ENCODE data around the gene PEAK1.

Gene PEAK1

DNA sequence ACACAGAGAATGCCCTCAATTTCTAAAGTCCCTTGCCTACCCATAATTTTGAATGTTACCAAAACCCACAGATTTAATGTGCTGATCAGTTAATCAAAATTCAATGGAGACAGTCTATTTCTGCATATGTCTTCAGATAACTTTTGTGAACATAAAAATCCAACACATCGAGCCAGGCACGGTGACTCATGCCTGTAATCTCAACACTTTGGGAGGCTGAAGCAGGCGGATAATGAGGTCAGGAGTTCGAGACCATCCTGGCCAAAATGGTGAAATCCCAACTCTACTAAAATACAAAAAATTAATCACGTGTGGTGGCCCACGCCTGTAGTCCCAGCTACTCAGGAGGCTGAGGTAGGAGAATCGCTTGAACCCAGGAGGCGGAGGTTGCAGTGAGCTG, 49.3 kb downstream of the PEAK1 start:
- H3K4me3 ChIP-seq (ENCODE audit: low read depth, low read length), result no peak overlapping the region

DNA sequence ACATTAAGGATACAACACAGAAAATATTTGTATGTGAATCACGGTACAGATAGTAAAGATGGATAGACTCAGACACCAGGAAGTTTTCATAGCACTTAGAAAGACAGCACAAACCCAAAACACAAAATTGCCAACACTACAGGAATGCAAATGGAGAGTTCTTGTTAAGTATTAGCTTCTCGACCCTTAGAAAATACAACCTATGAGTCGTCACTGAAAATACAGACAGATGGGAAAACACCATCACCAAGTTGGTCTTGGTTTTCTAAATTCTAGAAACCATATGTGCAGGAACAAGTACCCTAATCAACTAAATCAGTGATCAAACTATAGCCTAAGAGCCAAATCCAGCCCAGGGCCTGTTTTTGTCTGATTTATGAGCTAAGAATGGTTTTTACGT, 50.7 kb downstream of the PEAK1 start:
- H3K4me3 ChIP-seq (ENCODE audit: low read depth, low read length), result no peak overlapping the region

DNA sequence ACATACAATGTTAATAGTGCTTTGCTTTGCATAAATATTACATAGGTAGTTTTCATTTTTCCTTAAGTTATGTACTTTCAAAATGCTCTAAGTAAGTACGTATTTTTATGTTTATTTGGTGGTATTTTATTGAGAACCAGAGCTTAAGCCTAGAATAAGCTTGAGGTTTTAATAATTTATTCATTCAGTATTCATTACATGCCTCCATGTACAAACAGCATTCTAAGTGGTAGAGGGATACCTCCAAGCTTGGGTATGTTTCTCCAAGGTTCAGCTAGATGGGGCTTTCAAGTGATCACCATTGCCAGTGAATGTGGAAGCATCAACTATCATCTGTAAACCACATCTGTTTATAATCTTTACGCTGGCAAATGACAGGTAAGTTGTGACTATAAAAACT, 52.3 kb downstream of the PEAK1 start:
- H3K4me3 ChIP-seq (ENCODE audit: low read depth, low read length), result no peak overlapping the region

DNA sequence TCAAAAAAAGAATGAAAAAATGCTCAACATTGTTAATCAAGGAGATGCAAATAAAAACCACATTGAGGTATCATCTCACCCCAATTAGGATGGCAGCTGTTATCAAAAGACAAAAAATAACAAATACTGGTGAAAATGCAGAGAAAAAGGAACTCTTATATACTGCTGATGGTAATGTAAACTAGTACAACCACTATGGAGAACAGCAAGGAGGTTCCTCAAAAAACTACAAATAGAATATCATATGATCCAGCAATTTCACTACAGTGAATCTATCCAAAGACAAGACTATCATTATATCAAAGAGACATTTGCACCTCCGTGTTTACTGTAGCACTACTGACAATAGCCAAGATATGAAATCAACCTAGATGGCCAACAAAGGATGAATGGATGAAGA, 58.4 kb downstream of the PEAK1 start:
- H3K4me3 ChIP-seq (ENCODE audit: low read depth, low read length), result no peak overlapping the region

DNA sequence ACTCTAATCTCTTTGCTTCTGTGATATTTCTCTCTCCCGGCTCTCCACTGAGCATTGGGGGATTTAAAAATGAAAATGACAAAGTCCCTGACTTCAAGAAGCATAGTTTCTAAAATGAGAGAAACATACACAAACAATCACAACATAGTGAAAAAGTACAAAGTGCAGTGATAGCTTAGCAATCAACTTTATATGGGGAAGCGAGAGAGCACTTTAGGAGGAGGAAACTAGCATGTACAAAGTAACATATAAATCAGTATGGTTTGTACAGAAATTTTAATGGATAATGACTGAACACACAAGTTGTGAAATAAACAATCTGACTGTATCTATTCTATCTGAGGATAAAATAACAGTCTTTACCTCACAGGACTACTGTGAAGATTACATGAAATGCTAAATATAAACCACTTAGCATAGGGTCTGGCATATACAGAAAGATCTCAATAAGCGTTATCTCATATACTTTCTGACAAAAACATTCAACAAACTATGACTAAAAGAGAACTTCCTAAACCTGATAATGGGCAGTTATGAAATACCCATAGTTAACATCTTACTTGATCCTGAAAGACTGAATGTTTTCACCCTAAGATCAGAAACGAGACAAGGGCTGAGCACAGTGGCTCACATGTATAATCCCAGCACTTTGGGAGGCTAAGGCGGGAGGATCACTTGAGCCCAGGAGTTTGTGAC, 61.2 kb downstream of the PEAK1 start:
- H3K4me3 ChIP-seq (ENCODE audit: low read depth, low read length), result no peak overlapping the region

DNA sequence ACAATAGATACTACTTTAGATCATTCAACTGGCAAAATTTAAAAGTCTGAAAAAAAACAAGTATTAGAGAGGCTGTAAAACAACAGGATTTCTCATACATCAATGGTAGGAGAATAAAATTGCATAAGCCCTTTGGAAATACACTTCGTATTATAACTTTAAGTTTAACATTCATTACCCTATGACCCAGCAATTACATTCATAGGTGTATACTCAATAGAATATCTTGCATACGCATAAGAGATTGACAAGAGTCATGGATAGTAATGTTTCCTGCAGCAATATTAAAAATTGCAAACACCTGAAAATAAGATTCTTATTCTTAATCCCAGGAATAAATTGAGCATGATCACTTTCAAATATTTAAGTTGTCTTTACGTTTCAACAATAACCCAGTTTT, 63.6 kb downstream of the PEAK1 start:
- no peak overlapping the region for H3K4me3 ChIP-seq (ENCODE audit: low read depth, low read length)

DNA sequence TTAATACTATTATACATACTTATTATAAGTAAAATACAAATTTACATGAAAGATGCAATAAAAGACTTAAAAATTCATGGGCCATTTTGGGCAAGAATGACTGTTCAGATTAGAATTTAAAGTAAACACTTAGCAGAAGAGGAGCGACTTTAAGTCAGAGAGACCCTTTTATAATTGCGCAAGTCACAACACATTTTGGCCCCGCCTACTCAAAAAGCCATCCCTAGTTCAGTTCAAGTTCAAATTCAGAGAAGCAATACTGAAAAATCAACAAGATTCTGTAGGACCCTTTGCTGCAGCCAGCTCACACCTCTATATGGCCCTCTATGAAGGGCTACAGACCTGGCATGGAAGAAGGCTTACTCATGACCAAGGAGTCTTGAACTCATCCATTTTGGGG, 64.6 kb downstream of the PEAK1 start:
- no peak overlapping the region for H3K4me3 ChIP-seq (ENCODE audit: low read depth, low read length)

DNA sequence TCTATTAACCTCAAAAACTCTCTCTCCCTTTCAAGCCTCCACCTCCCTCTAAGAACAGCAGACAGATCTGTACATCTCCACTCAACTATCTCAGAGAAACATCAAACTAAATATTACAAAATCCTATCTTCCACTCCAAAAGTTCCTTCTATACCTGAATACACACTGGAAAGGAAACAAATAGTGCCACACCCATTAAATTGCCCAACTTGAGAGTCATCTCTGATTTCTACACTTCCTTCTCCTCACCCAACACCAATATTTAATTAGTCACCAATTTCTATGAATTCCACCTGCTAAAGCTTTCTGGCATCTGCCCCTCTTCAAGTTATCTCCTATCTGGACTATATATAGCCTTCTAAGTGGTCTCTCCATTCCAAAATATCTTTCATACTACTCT, 65.8 kb downstream of the PEAK1 start:
- no peak overlapping the region for H3K4me3 ChIP-seq (ENCODE audit: low read depth, low read length)

DNA sequence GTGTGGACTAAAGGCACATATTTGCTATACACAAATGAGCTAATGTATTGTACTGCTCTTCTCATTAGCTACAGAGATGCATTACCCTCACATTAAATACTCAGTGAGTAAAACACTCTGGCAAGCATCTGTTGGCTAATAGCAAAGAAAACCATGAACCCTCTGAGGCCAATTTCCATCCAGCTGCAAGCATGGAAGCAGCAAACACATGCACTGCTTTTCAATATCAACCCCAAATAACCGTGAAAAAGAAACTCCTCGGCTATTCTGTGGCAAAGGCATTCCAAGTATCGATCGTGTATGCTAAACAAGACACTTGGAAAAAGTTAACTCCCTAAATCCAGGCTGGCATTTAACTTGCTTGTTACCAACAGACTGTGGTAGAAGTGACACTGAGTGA, 67.0 kb downstream of the PEAK1 start:
- H3K4me3 ChIP-seq (ENCODE audit: low read depth, low read length), result no peak overlapping the region

DNA sequence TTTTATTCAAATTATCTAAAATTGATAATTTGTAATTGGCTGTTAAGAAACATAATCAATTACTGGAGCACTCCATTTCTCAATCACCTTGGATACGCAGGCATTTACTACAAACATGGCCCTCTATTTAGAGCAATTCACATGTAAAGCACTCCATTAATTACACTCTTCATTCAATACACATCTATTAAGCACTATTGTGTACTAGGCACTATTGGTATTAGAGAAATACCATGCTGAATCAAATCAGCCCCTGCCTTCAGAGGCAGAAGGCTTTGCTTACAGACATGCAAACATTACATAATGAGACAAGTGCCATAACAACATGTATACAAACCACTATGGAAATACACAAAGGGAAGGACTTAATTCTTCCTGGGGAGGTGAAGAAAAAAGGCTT, 69.1 kb downstream of the PEAK1 start:
- H3K4me3 ChIP-seq (ENCODE audit: low read depth, low read length), result no peak overlapping the region

DNA sequence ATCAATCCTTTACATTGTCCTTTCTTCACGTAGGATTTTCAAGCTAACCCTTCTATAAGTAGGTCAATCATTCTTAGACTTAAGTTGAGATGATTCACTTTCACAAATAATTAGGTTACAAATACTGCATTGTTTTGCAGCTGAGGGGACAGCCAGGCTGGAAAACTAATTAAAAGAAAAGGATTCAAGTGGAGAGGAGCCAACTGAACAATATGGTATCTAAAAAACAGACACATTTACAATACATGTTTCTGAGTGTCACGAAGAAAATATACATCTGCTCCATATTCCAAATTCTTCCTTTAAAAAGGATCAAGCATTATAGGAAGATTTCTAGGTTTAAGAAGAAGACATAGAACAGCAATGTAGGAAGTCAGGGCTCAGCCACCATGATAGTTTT, 70.2 kb downstream of the PEAK1 start:
- no peak overlapping the region for H3K4me3 ChIP-seq (ENCODE audit: low read depth, low read length)

DNA sequence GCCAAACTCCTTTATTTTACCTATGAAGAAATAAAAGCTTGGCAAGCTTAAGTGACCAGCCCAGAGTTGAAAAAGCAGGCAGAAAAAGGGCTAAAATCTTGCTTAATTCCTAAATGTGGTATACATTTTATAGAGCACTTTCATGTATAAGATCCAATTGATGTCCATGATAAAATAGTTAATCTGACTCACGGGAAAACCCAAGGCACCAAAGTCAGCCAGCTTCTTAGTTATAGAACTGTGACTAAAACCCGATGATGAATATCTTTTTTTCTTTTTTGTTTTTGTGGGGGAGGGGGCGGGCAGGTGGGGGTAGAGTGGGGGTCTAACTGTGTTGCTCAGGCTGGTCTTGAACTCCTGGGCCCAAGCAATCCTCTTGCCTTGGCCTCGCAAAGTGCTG, 71.4 kb downstream of the PEAK1 start:
- H3K4me3 ChIP-seq (ENCODE audit: low read depth, low read length), result no peak overlapping the region

DNA sequence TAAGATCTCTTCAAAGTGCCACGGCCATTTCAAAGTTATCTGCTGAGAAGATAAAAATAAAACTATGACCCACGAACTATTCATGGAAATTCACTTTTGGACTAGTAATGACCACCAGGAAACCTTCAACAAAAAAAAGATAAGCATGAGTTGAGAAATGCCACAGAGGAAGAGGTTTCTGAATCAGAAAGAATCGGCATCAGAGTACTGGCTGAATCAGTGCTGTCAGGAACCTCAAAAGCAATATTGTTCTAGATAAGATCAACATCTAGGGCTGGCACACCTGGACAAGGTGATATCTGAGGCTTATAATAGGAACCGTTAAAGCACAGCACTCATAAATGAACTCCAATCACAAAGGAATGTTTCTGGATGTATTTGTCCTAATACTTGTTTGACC, 72.7 kb downstream of the PEAK1 start:
- no peak overlapping the region for H3K4me3 ChIP-seq (ENCODE audit: low read depth, low read length)

DNA sequence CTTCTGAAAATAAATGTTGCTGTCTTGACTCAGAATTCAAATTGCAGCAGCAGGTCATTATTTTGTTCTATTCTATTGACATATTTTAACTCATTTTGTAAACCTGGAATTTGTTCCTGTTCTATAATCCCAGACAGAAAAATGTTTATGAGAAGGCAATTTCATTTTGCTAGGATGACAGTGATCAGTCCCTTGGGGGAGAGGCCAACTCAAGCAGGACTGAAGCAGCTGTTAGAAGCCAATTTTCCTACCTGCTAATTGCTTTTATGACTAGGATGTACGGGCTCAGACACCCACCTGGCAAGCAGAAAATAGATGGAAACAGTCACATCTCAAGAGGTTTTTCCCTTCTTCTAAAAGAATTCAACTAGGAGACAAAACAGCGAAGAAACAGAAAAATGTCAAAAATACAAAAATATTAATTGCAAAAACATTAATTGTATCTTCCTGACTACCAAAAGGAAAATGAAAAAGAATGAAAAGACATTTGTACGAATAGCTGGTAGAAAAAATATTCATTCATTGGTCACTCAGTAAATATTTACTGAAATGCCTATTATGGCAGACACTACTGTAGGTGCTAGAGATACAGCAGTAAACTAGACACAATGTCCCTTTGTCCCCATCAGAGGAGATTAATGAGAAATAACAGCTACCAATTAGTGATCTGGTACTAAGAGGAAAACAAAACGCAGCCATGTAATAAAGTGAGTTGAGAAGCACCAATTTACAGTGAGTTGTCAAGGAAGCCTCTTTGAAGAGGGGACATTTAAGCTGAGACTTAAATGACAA, 73.5 kb downstream of the PEAK1 start:
- no peak overlapping the region for H3K4me3 ChIP-seq (ENCODE audit: low read depth, low read length)

DNA sequence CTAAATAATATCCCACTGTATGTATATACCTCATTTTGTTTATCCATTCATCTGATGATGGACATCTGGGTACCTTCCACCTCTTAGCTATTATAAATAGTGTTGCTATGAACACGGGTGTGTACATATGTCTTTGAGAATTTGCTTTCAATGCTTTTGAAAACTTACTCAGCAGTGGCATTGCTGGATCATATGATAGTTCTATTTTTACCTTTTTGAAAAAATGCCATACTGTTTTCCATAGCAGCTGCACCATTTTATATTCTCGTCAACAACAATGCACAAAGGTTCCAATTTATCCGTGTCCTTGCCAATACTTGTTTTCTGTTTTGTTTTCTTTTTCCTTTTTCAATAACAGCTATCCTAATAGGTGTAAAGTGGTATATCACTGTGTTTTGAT, 77.1 kb downstream of the PEAK1 start:
- no peak overlapping the region for H3K4me3 ChIP-seq (ENCODE audit: low read depth, low read length)

DNA sequence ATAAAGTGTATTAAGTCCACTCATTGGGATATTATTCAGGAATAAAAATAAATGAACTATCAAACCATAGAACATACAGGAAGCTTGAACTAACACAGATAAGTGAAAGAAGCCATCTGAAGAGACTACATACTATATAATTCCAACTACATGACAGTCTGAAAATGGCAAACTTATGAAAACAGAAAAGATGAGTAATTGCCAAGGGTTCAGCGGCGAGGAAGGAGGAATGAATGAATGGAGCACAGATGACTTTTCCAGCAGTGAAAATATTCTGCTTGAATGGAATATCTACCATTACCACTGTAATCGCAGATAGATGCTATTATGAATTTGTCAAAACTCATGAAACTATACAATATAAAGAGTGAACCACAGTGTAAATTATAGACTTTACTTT, 79.7 kb downstream of the PEAK1 start:
- no peak overlapping the region for H3K4me3 ChIP-seq (ENCODE audit: low read depth, low read length)

DNA sequence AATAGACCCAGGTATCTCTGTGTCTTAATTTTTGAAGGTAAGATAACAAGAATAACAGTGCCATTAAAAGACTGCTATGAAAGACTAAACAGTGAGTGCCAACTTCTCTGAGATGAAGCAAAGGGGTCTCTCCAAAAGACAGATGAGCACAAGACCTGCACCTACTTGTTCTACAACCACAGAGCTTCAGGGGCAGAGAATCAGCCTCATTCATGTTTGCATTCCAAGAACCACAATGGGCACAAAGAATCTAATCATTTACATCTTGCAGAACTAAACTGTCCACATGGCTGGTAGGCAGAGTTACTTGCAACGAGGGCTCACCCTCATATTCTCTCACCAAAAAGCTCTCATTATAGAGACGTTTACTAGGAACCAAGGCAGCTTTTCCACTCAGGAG, 83.9 kb downstream of the PEAK1 start:
- no peak overlapping the region for H3K4me3 ChIP-seq (ENCODE audit: low read depth, low read length)

DNA sequence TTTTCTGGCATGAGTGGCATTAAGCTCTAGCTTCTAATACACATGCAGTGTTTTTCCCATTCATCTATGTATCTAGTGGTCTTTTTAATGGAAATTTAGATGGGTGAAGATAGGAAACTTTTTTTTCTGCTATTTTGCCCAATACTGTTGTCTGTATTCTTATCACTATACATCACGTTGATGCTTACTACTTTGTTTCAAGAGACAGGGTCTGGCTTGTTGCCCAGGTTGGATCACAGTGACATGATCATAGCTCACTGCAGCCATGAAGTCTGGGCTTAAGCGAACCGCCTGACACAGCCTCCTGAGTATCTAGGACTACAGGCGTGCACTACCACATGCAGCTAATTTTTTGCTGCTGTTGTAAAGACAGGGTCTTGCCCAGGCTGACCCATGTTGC, 84.6 kb downstream of the PEAK1 start:
- no peak overlapping the region for H3K4me3 ChIP-seq (ENCODE audit: low read depth, low read length)

DNA sequence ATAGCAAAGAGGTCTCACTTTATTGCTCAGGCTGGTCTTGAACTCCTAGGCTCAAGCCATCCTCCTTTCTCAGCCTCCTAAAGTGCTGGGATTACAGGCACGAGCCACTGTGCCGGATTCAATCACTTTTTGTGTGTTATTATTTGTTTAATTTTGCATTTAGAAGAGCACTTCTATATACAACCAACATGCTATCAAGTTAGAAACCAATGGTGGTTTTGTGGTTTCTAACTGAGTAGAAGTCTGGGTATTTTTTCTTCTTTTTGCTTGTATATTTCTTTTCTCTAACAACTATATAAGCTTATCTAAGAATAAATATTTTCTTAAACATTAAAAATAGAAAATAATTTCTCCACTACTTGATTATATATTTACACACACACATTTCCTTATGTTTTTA, 86.7 kb downstream of the PEAK1 start:
- H3K4me3 ChIP-seq (ENCODE audit: low read depth, low read length), result no peak overlapping the region

DNA sequence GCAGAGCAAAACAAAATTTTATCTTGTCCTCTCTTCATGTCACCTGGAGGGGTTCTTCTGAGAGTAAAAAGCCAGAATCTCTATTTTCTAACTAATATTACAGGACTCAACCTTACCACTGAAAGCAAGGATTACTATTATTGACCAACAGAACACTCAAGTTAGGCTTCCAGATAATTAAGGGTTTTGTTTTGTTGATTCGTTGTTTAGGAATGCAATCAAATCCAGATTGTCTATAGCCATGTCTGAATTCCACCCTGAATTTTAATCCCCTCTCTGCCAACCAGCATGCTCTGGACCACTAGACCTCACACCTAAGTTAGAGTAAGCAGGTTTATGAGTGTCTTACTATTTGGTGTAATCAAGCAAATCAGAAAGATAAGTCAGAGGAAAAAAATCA, 90.7 kb downstream of the PEAK1 start:
- no peak overlapping the region for H3K4me3 ChIP-seq (ENCODE audit: low read depth, low read length)

DNA sequence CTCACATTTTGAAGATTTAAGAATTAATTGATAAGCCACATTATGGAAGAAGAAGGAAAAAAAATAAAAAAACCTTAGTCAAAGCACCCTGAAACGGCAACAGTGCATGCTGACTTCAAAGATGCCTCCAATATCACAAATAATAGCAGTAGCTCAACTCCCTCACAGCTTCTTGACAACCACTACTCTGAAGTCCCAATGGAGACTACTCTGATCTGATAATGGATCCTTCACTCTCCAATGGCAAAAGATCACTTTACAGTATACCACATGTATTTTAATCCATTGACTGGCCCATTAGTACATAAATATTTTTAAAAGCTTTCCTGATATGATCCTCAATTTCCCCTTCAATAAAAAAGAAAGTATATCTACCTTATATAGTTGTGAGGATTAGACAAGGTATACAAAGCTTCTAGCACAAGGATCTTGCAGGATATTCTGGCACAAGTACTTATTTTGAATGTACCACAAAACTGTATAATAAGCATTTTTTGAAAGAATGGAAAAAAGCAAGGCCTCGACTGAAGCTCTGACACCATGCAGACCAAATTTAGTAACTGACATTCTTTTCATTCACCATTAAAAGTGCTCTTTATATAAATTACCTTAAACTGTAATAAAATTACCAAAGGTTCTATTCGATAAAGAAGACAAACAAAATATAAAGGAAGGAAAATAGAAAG, 91.9 kb downstream of the PEAK1 start:
- H3K4me3 ChIP-seq (ENCODE audit: low read depth, low read length), result no peak overlapping the region

DNA sequence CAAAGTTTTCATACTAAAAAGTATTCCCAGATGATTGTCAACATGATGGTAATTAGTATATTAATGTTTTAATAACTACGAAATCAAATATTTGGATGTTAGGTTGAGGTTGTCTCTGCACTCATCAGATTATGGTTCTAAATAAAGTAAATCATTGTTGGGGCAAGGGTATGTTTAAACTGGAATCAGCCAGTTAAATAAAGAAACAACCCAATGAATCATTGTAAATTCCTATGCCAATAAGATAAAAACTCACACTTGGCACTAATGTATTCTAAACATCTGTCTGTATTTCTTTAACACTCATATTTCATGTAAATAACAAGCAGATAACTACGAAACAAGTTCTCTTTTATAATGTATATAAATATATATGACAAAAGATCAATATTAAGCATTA, 92.7 kb downstream of the PEAK1 start:
- no peak overlapping the region for H3K4me3 ChIP-seq (ENCODE audit: low read depth, low read length)
